OCI-LY7 (cell line): ENCODE results near the gene OTUD5. TPM values are rescaled to one million over a fixed set of nuclear protein-coding genes. Genes with fewer than 3 reads are reported as not detected.

Source experiments
- BruUV-seq: library from RNA; stranded (reverse); fragments of 400-500 nt; replicated peaks from 2 replicates; lab custom pipeline; 2021; lab: Mats Ljungman, UMichigan
- CTCF ChIA-PET: fragments of 300-600 bp; sonication (Branson Sonifier 250); formaldehyde crosslinking; loops from one replicate; lab custom pipeline; 2022; ENCODE audit warnings: antibody characterized with exemption; ENCODE audit not compliant: unreplicated experiment; lab: Charles Lee
- POLR2A ChIA-PET: fragments of 300-600 bp; sonication (Branson Sonifier 250); formaldehyde crosslinking; loops from one replicate; lab custom pipeline; 2022; ENCODE audit warnings: antibody characterized with exemption; lab: Charles Lee
- DNase-seq: peaks from one replicate; pipeline ENCODE4 v3.0.0-alpha.2; 2015; ENCODE audit warnings: low spot score
- H2AFZ ChIP-seq: fragments of 200-600 bp; sonication (generic), shearing (Covaris generic); 2 replicates; pipeline ENCODE4 v1.6.1; 2014; ENCODE audit warnings: mild to moderate bottlenecking, antibody characterized with exemption, low read length, moderate library complexity
- H3K27ac ChIP-seq: fragments of 200-600 bp; sonication (generic); 2 replicates; pipeline ENCODE4 v1.5.1; 2014; ENCODE audit warnings: mixed run types, low read depth, mild to moderate bottlenecking, moderate library complexity, low read length, inconsistent platforms; ENCODE audit not compliant: poor library complexity, severe bottlenecking
- H3K36me3 ChIP-seq: fragments of 200-600 bp; sonication (generic); 2 replicates; pipeline ENCODE4 v1.6.1; 2014; ENCODE audit warnings: mild to moderate bottlenecking, antibody characterized with exemption, low read length, moderate library complexity, mixed read lengths; ENCODE audit not compliant: insufficient read depth
- H3K4me1 ChIP-seq: fragments of 200-600 bp; sonication (generic); 2 replicates; pipeline ENCODE4 v1.5.1; 2014; ENCODE audit warnings: mild to moderate bottlenecking, low read length; ENCODE audit not compliant: insufficient read depth, poor library complexity, severe bottlenecking
- H3K4me2 ChIP-seq: fragments of 200-600 bp; sonication (generic); 2 replicates; pipeline ENCODE4 v1.6.1; 2014; ENCODE audit warnings: mild to moderate bottlenecking, low read length
- H3K4me3 ChIP-seq: fragments of 200-600 bp; sonication (generic); 2 replicates; pipeline ENCODE4 v1.5.1; 2014; ENCODE audit warnings: mild to moderate bottlenecking, low read depth, low read length; ENCODE audit not compliant: poor library complexity, severe bottlenecking
- H3K79me2 ChIP-seq: fragments of 200-600 bp; sonication (generic); 2 replicates; pipeline ENCODE4 v1.6.1; 2016; ENCODE audit warnings: low read depth, mild to moderate bottlenecking, low read length, moderate library complexity, mixed read lengths; ENCODE audit not compliant: insufficient read depth
- H3K9me2 ChIP-seq: fragments of 200-600 bp; sonication (generic); 2 replicates; pipeline ENCODE4 v1.6.1; 2016; ENCODE audit warnings: mild to moderate bottlenecking, low read length, mixed read lengths; ENCODE audit not compliant: insufficient read depth
- H3K9me3 ChIP-seq: fragments of 200-600 bp; sonication (generic); 2 replicates; pipeline ENCODE4 v1.6.1; 2014; ENCODE audit warnings: mild to moderate bottlenecking, mixed run types, low read length, mixed read lengths
- H4K20me1 ChIP-seq: fragments of 200-600 bp; sonication (generic); 2 replicates; pipeline ENCODE4 v1.6.1; 2014; ENCODE audit warnings: mild to moderate bottlenecking, antibody characterized with exemption, low read length, moderate library complexity, mixed read lengths; ENCODE audit not compliant: insufficient read depth
- CTCF ChIP-seq: fragments of 200-600 bp; sonication (generic); conservative IDR thresholded peaks from 2 replicates; pipeline ENCODE4 v1.5.1; 2014; ENCODE audit warnings: mild to moderate bottlenecking, antibody characterized with exemption, low read length, moderate library complexity, mixed read lengths
- EZH2phosphoT487 ChIP-seq: fragments of 200-600 bp; sonication (generic); IDR thresholded peaks from 2 replicates; pipeline ENCODE4 v1.6.1; 2018; ENCODE audit warnings: low read depth, borderline replicate concordance, mild to moderate bottlenecking, mixed run types, antibody characterized with exemption, low read length, moderate library complexity, mixed read lengths
- intact Hi-C: fragments of 100-400 bp; cut with micrococcal nuclease; formaldehyde crosslinking; loops from one replicate; pipeline ENCODE4 v1.10.0; 2022; ENCODE audit not compliant: unreplicated experiment
- total RNA-seq, 2 experiments: library from RNA; depleted of rRNA in 1 of 2; stranded (reverse); fragments of >200 nt in 1 of 2; shearing (Covaris generic) in 1 of 2; gene quantifications; 2 replicates each; pipeline ENCODE4 v1.2.3, GENCODE V29; 2014 to 2022

The OTUD5 gene
- total RNA-seq, 2 experiments from 2014 or later: 38.5 to 55.7 TPM

GRCh38 chrX:48897157-48897624 is 60.2 kb downstream of the OTUD5 start:
- intact Hi-C loops: loop anchor here (5.0 to 10.0 kb wide), 4 partner anchors 40 to 265 kb away; partner anchors contain the start of genes HDAC6 and TFE3
- POLR2A ChIA-PET: interaction anchor here (1.0 to 1.5 kb wide), 3 partner anchors 11 to 249 kb away, joined by 3 to 6 read pairs (median 3); no protein-coding TSS in a partner anchor
- CTCF ChIA-PET: interaction anchor here (0.5 kb wide), 1 partner anchor 24 kb away, joined by 4 read pairs; no protein-coding TSS in a partner anchor
- Histone ChIP-seq H4K20me1 (peaks cover 5% of the 10 kb centered on the region), H3K9me2 (no peaks in the 10 kb centered on the region), H2AFZ (peak overlapping the region; percentile 57; the same call in 1 of the 2 replicates), H3K4me1 (peaks cover 19% of the 10 kb centered on the region), H3K36me3 (peaks cover 38% of the 10 kb centered on the region), H3K4me2 (peak overlapping the region; percentile 97), H3K79me2 (peaks cover 41% of the 10 kb centered on the region), H3K9me3 (no peaks in the 10 kb centered on the region), H3K27ac (peak overlapping the region; percentile 87), H3K4me3 (peak overlapping the region; percentile 84)
- TF ChIP-seq CTCF (no peak), EZH2phosphoT487 (no peak)
- BruUV-seq: no TSS peak
- DNase-seq: peak; percentile 78

- H2AFZ ChIP-seq: no peak overlapping the region; the same call in 1 of the 2 replicates
- peak overlapping the region; percentile 84 for H3K4me3 ChIP-seq
- peaks cover 41% of the 10 kb centered on the region for H3K79me2 ChIP-seq
- POLR2A ChIA-PET: interaction anchor here (1.5 kb wide), 2 partner anchors 10 to 42 kb away, joined by 3 to 6 read pairs; no protein-coding TSS in a partner anchor
- H3K4me1 ChIP-seq: peaks cover 24% of the 10 kb centered on the region
- no peak for TF ChIP-seq EZH2phosphoT487
- BruUV-seq: no TSS peak
- peak overlapping the region; percentile 97 for H3K4me2 ChIP-seq
- CTCF ChIA-PET: no interaction called here
- peak; percentile 46 for DNase-seq
- peaks cover 5% of the 10 kb centered on the region for H4K20me1 ChIP-seq
- peak overlapping the region; percentile 87 for H3K27ac ChIP-seq
- intact Hi-C loops: loop anchor here (5.0 to 10.0 kb wide), 4 partner anchors 41 to 264 kb away; partner anchors contain the start of genes HDAC6 and TFE3
- no peaks in the 10 kb centered on the region for H3K9me2 ChIP-seq
- H3K9me3 ChIP-seq: no peaks in the 10 kb centered on the region
- H3K36me3 ChIP-seq: peaks cover 32% of the 10 kb centered on the region
Measured at GRCh38 chrX:48896611-48897011, 60.8 kb downstream of the OTUD5 start.

- TF ChIP-seq EZH2phosphoT487 (no peak), CTCF (no peak)
- BruUV-seq: no TSS peak
- no peak overlapping the region for H3K4me3 ChIP-seq
- H3K4me1 ChIP-seq: peaks cover 36% of the 10 kb centered on the region
- no peak overlapping the region for H3K27ac ChIP-seq
- H3K79me2 ChIP-seq: peaks cover 37% of the 10 kb centered on the region
- ChIA-PET CTCF (no interaction called here), POLR2A (interaction anchor here (0.6 kb wide), 1 partner anchor 282 kb away, joined by 3 read pairs; no protein-coding TSS in a partner anchor)
- no peak for DNase-seq
- intact Hi-C loops: loop anchor here (5.0 to 10.0 kb wide), 5 partner anchors 42 to 263 kb away; partner anchors contain the start of genes HDAC6 and TFE3
- H3K36me3 ChIP-seq: peaks cover 23% of the 10 kb centered on the region; the same call in 1 of the 2 replicates
- H3K9me3 ChIP-seq: no peaks in the 10 kb centered on the region
- no peaks in the 10 kb centered on the region for H3K9me2 ChIP-seq
- no peak overlapping the region for H2AFZ ChIP-seq
- H3K4me2 ChIP-seq: no peak overlapping the region
- H4K20me1 ChIP-seq: peaks cover 5% of the 10 kb centered on the region
Measured at GRCh38 chrX:48894891-48895290, 62.5 kb downstream of the OTUD5 start.
